Fibroblast of lung (primary cell): Measurements from ENCODE around the gene GLCCI1. TPM values are rescaled to one million over a fixed set of nuclear protein-coding genes. Genes with fewer than 3 reads are reported as not detected.
A peak's percentile ranks its signal among the peaks of the same experiment; 100 is the strongest.

Experiments
- DNase-seq, 2 donors: peaks; one replicate each; pipeline versions ENCODE4 v3.0.0 to v3.0.0-alpha.2; 2010; ENCODE audit warnings: low read depth in 2 of 2
- H2AFZ ChIP-seq: 2 replicates; pipeline ENCODE4 v1.5.1; 2012; ENCODE audit warnings: low read length, control low read depth, inconsistent platforms
- H3K27ac ChIP-seq: 2 replicates; pipeline ENCODE4 v1.5.1; 2011; ENCODE audit warnings: low read length, control low read depth; ENCODE audit not compliant: insufficient read depth
- H3K27me3 ChIP-seq: 2 replicates; pipeline ENCODE4 v1.5.1; 2011; ENCODE audit warnings: mild to moderate bottlenecking, low read length; ENCODE audit not compliant: control insufficient read depth, insufficient read depth
- H3K36me3 ChIP-seq: 2 replicates; pipeline ENCODE4 v1.5.1; 2011; ENCODE audit warnings: low read length; ENCODE audit not compliant: control insufficient read depth, insufficient read depth
- H3K4me1 ChIP-seq: 2 replicates; pipeline ENCODE4 v1.5.1; 2011; ENCODE audit warnings: low read length; ENCODE audit not compliant: control insufficient read depth, insufficient read depth; ENCODE audit errors: extremely low read depth
- H3K4me2 ChIP-seq: 2 replicates; pipeline ENCODE4 v1.5.1; 2011; ENCODE audit warnings: low read length, control low read depth; ENCODE audit not compliant: insufficient read depth; ENCODE audit errors: extremely low read depth
- H3K4me3 ChIP-seq, 4 experiments: fragments of 200-600 bp in 1 of 4; sonication (generic) in 1 of 4; replicated peaks in 1 of 4; 2 replicates each; pipeline ENCODE4 v1.5.1; 2011 to 2016; ENCODE audit warnings: low read length in 4 of 4, low read depth in 3 of 4, mild to moderate bottlenecking in 3 of 4, control low read depth in 2 of 4, inconsistent platforms in 1 of 4, mixed read lengths in 1 of 4; ENCODE audit not compliant: insufficient read depth in 1 of 4; ENCODE audit errors: control extremely low read depth in 1 of 4
- H3K79me2 ChIP-seq: 2 replicates; pipeline ENCODE4 v1.5.1; 2012; ENCODE audit warnings: mild to moderate bottlenecking, low read length, inconsistent platforms; ENCODE audit not compliant: control insufficient read depth, insufficient read depth
- H3K9ac ChIP-seq: 2 replicates; pipeline ENCODE4 v1.5.1; 2011; ENCODE audit warnings: mild to moderate bottlenecking, low read length, control low read depth; ENCODE audit not compliant: insufficient read depth
- H3K9me3 ChIP-seq: 2 replicates; pipeline ENCODE4 v1.5.1; 2012; ENCODE audit warnings: low read depth, low read length; ENCODE audit not compliant: control insufficient read depth, insufficient read depth
- H4K20me1 ChIP-seq: 2 replicates; pipeline ENCODE4 v1.5.1; 2011; ENCODE audit warnings: low read length; ENCODE audit not compliant: control insufficient read depth, insufficient read depth; ENCODE audit errors: extremely low read depth
- CTCF ChIP-seq, 2 donors: IDR thresholded peaks in 1 of 2; conservative IDR thresholded peaks in 1 of 2; 1 replicate in 1 of 2; 2 replicates in 1 of 2; pipeline ENCODE4 v1.5.1; 2011 to 2012; ENCODE audit warnings: low read length in 2 of 2, control low read depth in 1 of 2, inconsistent platforms in 1 of 2, low read depth in 1 of 2, mild to moderate bottlenecking in 1 of 2
- EZH2 ChIP-seq: IDR thresholded peaks from 2 replicates; pipeline ENCODE4 v1.5.1; 2012; ENCODE audit warnings: low read length, control low read depth, mild to moderate bottlenecking; ENCODE audit errors: missing control alignments
- polyA plus RNA-seq, 2 donors: library from polyadenylated mRNA; depleted of rRNA in 1 of 2; stranded (reverse) in 1 of 2; unstranded in 1 of 2; fragments of >200 nt; gene quantifications; 2 replicates each; pipeline ENCODE4 v1.2.1, GENCODE V29; 2011 to 2012; ENCODE audit warnings: missing spikeins in 1 of 2
- total RNA-seq: library from RNA; depleted of rRNA; stranded (reverse); fragments of >200 nt; gene quantifications from 2 replicates; pipeline ENCODE4 v1.2.1, GENCODE V29; 2014

GLCCI1 gene
- total and polyA plus RNA-seq, 2 donors (not counting 1 experiment from before 2014, with no cell fraction given) = 4.4 to 8.3 TPM

GRCh38 chr7:7970237-7970530 is 1.6 kb downstream of the GLCCI1 start:
- Histone ChIP-seq H3K4me3 (peak overlapping the region; percentile 52 to 79 (median 61)), H3K9ac (no peak overlapping the region), H3K27ac (no peak overlapping the region), H3K4me2 (peak overlapping the region; percentile 89), H2AFZ (peak overlapping the region; percentile 72), H3K9me3 (no peaks in the 10 kb centered on the region), H3K27me3 (no peaks in the 10 kb centered on the region), H3K36me3 (no peaks in the 10 kb centered on the region), H3K79me2 (peaks cover 4% of the 10 kb centered on the region), H3K4me1 (no peaks in the 10 kb centered on the region), H4K20me1 (no peaks in the 10 kb centered on the region)
- TF ChIP-seq EZH2 = no peak
- no peak for TF ChIP-seq CTCF (conservative IDR thresholded peaks at IDR 0.05 in 1 of 2, IDR thresholded peaks at IDR 0.05 in 1 of 2; ENCODE audit: low read depth in 1 of 2, low read length in 2 of 2)
- no peak for DNase-seq

DNA sequence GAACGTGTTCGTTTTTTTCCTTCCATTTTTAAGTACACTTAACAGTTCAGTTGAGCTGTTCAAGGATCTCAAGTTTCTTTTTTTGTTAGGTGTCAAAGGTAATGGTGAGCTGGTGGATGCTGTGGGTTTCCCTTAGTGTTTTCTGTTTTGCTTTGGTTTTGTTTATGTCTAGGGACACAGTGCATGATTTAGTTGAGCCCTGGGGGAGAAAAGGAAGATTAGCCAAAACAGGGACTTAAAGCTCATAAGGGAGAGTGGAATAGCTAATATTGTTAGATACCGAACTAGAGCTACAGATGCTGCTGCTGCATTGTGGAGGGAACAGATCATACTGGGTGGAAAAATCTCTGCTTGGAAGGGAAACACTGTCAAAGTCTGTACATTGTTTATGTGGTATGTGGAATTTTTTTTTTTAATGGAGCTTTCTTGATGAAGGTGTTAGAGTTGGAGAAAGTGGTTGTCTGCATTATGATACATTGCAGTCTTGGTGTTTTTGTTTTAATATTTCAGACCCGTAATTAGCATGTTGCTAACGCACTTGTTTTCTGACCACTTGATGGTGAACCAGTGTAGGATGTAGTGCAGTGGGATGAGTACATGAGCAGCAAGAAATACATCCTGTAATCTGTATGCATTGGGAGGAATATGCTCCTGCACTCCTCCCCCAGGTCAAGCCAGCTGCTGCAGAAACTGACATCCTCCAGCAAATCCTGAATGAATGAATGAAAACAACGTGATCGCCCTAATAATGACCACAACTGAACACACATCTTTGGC is 2.1 kb downstream of the GLCCI1 start:
- no peak overlapping the region for H3K9ac ChIP-seq
- no peaks in the 10 kb centered on the region for H3K36me3 ChIP-seq
- H3K9me3 ChIP-seq = no peaks in the 10 kb centered on the region
- H3K27me3 ChIP-seq = no peaks in the 10 kb centered on the region
- no peak overlapping the region for H3K27ac ChIP-seq
- H3K79me2 ChIP-seq = peaks cover 4% of the 10 kb centered on the region
- no peak for TF ChIP-seq CTCF (conservative IDR thresholded peaks at IDR 0.05 in 1 of 2, IDR thresholded peaks at IDR 0.05 in 1 of 2; ENCODE audit: low read depth in 1 of 2, low read length in 2 of 2)
- TF ChIP-seq EZH2 = no peak
- no peaks in the 10 kb centered on the region for H3K4me1 ChIP-seq
- H3K4me3 ChIP-seq = peak overlapping the region; percentile 52 to 79 (median 61)
- H4K20me1 ChIP-seq = no peaks in the 10 kb centered on the region
- H2AFZ ChIP-seq = peak overlapping the region; percentile 54
- peak overlapping the region; percentile 89 for H3K4me2 ChIP-seq
- DNase-seq = peak in 1 of 2 donors; percentile 31

DNA sequence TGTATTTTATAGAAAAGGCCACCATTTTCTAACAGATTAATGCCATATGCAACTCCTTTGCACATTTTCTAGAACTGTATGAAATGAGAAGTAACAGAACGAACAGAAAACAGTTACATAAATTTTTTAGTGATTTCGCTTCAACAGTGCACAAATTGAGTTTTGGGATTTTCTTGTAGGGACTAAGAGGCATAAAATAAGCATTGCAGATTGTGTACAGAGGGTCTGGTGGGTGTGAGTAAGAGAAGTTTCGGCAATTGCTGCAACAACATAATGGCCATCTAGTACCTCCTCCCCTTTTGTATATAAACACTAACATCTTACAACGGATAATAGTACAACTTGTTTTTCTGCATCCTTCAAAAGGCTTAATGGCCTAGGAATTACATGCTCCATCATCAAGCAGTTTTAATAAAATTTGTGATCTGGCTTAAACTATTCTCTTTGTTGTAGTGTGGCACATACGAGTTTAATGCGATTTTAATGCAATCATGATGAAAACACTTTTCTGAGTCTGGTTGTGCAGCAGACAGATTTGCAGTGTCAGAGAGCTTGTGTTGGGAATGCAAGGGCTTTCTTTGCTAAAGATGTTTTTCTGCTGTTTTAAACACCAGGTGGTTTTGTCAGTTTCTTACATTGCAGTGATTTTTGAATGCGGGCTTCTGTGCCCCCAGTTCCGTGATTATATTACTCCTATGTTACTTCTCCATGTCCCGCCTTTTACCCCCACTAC is 2.9 kb downstream of the GLCCI1 start:
- Histone ChIP-seq H3K4me3 (peak overlapping the region in 2 of 4 experiments; percentile 67 to 79), H3K9ac (no peak overlapping the region), H4K20me1 (no peaks in the 10 kb centered on the region)

More for the DNA sequence above, 2.9 kb downstream of the GLCCI1 start:
- DNase-seq = no peak
- H3K4me1 ChIP-seq = no peaks in the 10 kb centered on the region
- H3K27ac ChIP-seq = no peak overlapping the region
- H3K36me3 ChIP-seq = no peaks in the 10 kb centered on the region
- H3K27me3 ChIP-seq = no peaks in the 10 kb centered on the region
- peaks cover 4% of the 10 kb centered on the region for H3K79me2 ChIP-seq
- no peaks in the 10 kb centered on the region for H3K9me3 ChIP-seq
- H3K4me2 ChIP-seq = peak overlapping the region; percentile 89
- no peak overlapping the region for H2AFZ ChIP-seq
- no peak for TF ChIP-seq CTCF (conservative IDR thresholded peaks at IDR 0.05 in 1 of 2, IDR thresholded peaks at IDR 0.05 in 1 of 2; ENCODE audit: low read depth in 1 of 2, low read length in 2 of 2)
- no peak for TF ChIP-seq EZH2
